A549 (cell line): ENCODE measurements around the gene FHIT. TPM values are rescaled to one million over a fixed set of nuclear protein-coding genes. Genes with fewer than 3 reads are reported as not detected.

ENCODE experiments used
- ATAC-seq, 2 experiments: fragments of 200-7000 bp in 1 of 2; fragments of >200 bp in 1 of 2; cut with Nextera tagmentation in 1 of 2; cut with Tn5 transposase in 1 of 2; 3 replicates each; pipeline versions ENCODE4 v1.8.0 to v1.9.1; 2018 to 2020; ENCODE audit warnings: mild to moderate bottlenecking in 1 of 2, moderate library complexity in 1 of 2
- CTCF ChIA-PET: fragments of 300-600 bp; sonication (Branson Sonifier 250); formaldehyde crosslinking; extraction: SDS; loops from one replicate; lab custom pipeline; 2021; ENCODE audit warnings: antibody characterized with exemption, inconsistent platforms; lab: Yijun Ruan, JAX
- POLR2A ChIA-PET: fragments of 350-600 bp; formaldehyde crosslinking; extraction: SDS; loops from one replicate; lab custom pipeline; 2021; ENCODE audit warnings: antibody characterized with exemption, inconsistent platforms; lab: Yijun Ruan, JAX
- DNase-seq, 2 experiments: peaks; one replicate each; pipeline versions ENCODE4 v3.0.0 to v3.0.0-alpha.2; 2011 to 2016; ENCODE audit warnings: low read depth in 1 of 2, low spot score in 1 of 2
- FAIRE-seq: peaks from 2 replicates; lab custom pipeline; 2011; peaks lifted over from hg19 to GRCh38; lab: Jason Lieb, UNC
- H3K27ac ChIP-seq, 2 experiments: fragments of >200 bp; sonication (Bioruptor Twin); formaldehyde crosslinking; 3 replicates each; pipeline ENCODE4 v1.5.1; 2016 to 2017
- H3K4me1 ChIP-seq: fragments of >200 bp; sonication (Bioruptor Twin); formaldehyde crosslinking; 3 replicates; pipeline ENCODE4 v1.6.1; 2016
- H3K4me2 ChIP-seq: fragments of >200 bp; sonication (Bioruptor Twin); formaldehyde crosslinking; 3 replicates; pipeline ENCODE4 v1.6.1; 2016
- H3K4me3 ChIP-seq: fragments of >200 bp; sonication (Bioruptor Twin); formaldehyde crosslinking; 3 replicates; pipeline ENCODE4 v1.5.1; 2016
- H3K9me3 ChIP-seq: fragments of >200 bp; sonication (Bioruptor Twin); formaldehyde crosslinking; 3 replicates; pipeline ENCODE4 v1.6.1; 2016
- BCL3 ChIP-seq: fragments of >200 bp; sonication (Bioruptor Twin); formaldehyde crosslinking; IDR thresholded peaks from 3 replicates; pipeline ENCODE4 v1.6.1; 2016
- BHLHE40 ChIP-seq: IDR thresholded peaks from 2 replicates; pipeline ENCODE4 v1.6.1; 2012; ENCODE audit warnings: low read depth, low read length, inconsistent platforms
- CBX2 ChIP-seq: fragments of 200-600 bp; sonication (generic); IDR thresholded peaks from 2 replicates; pipeline ENCODE4 v1.6.1; 2016; ENCODE audit warnings: low read depth, mild to moderate bottlenecking, borderline replicate concordance
- CEBPB ChIP-seq, 2 experiments: fragments of >200 bp in 1 of 2; sonication (Bioruptor Twin) in 1 of 2; formaldehyde crosslinking in 1 of 2; IDR thresholded peaks; 2 replicates each; pipeline ENCODE4 v1.6.1; 2012 to 2016
- EHMT2 ChIP-seq: fragments of 200-600 bp; sonication (generic); IDR thresholded peaks from 2 replicates; pipeline ENCODE4 v1.6.1; 2016; ENCODE audit warnings: antibody characterized with exemption, low read depth, mild to moderate bottlenecking, moderate library complexity
- ESRRA ChIP-seq: fragments of 150-350 bp; IDR thresholded peaks from 2 replicates; pipeline ENCODE4 v1.6.1; 2014; ENCODE audit warnings: mild to moderate bottlenecking, low read length, borderline replicate concordance
- HDAC2 ChIP-seq: fragments of 200-600 bp; sonication (generic); IDR thresholded peaks from 2 replicates; pipeline ENCODE4 v1.6.1; 2016
- HEYL ChIP-seq: fragments of 250-450 bp; sonication (Bioruptor Pico); IDR thresholded peaks from 2 replicates; pipeline ENCODE4 v1.8.0; 2021; ENCODE audit warnings: mild to moderate bottlenecking, moderate library complexity
- HOXA7 ChIP-seq: fragments of 250-450 bp; sonication (Bioruptor Pico); IDR thresholded peaks from 2 replicates; pipeline ENCODE4 v1.5.0; 2020; ENCODE audit warnings: mild to moderate bottlenecking, moderate library complexity
- HOXB13 ChIP-seq: fragments of 250-450 bp; sonication (Bioruptor Pico); IDR thresholded peaks from 2 replicates; pipeline ENCODE4 v1.5.0; 2020; ENCODE audit warnings: low read depth, mild to moderate bottlenecking, moderate library complexity
- HOXB5 ChIP-seq: fragments of 250-450 bp; sonication (Bioruptor Pico); IDR thresholded peaks from 2 replicates; pipeline ENCODE4 v1.5.0; 2020; ENCODE audit warnings: mild to moderate bottlenecking, moderate library complexity
- JUN ChIP-seq, 2 experiments: fragments of >200 bp; sonication (Bioruptor Twin); formaldehyde crosslinking; IDR thresholded peaks; 2 replicates in 1 of 2; 3 replicates in 1 of 2; pipeline ENCODE4 v1.6.1; 2016 to 2017
- KDM1A ChIP-seq: fragments of 200-600 bp; sonication (generic); IDR thresholded peaks from 2 replicates; pipeline ENCODE4 v1.6.1; 2016; ENCODE audit warnings: low read depth, mild to moderate bottlenecking
- KDM5A ChIP-seq: fragments of 200-600 bp; sonication (generic); IDR thresholded peaks from 2 replicates; pipeline ENCODE4 v1.6.1; 2016; ENCODE audit warnings: antibody characterized with exemption, mild to moderate bottlenecking
- MAFK ChIP-seq: fragments of 450-650 bp; IDR thresholded peaks from 2 replicates; pipeline ENCODE4 v1.6.1; 2014; ENCODE audit not compliant: partially characterized antibody
- MYC ChIP-seq: IDR thresholded peaks from 2 replicates; pipeline ENCODE4 v1.6.1; 2012; ENCODE audit warnings: mild to moderate bottlenecking, inconsistent platforms, low read length, improper control_type of control experiment, borderline replicate concordance
- NFE2L2 ChIP-seq: fragments of 150-350 bp; conservative IDR thresholded peaks from 2 replicates; pipeline ENCODE4 v1.6.1; 2014; ENCODE audit warnings: low read length
- NPAS2 ChIP-seq: fragments of 250-450 bp; sonication (Bioruptor Pico); IDR thresholded peaks from 2 replicates; pipeline ENCODE4 v1.8.0; 2022; ENCODE audit warnings: mild to moderate bottlenecking, moderate library complexity, borderline replicate concordance
- PHF8 ChIP-seq: fragments of 200-600 bp; sonication (generic); IDR thresholded peaks from 2 replicates; pipeline ENCODE4 v1.6.1; 2016; ENCODE audit warnings: low read depth, mild to moderate bottlenecking, antibody characterized with exemption, moderate library complexity, borderline replicate concordance
- ZNF302 ChIP-seq: fragments of 250-450 bp; sonication (Bioruptor Pico); IDR thresholded peaks from 2 replicates; pipeline ENCODE4 v1.9.0; 2021; ENCODE audit warnings: inconsistent platforms, mild to moderate bottlenecking, moderate library complexity
- ZSCAN20 ChIP-seq: fragments of 250-450 bp; sonication (Bioruptor Pico); IDR thresholded peaks from 2 replicates; pipeline ENCODE4 v1.8.0; 2022; ENCODE audit warnings: mild to moderate bottlenecking, moderate library complexity
- WGBS: methylation state at CpG from one replicate; pipeline ENCODE4 v1.1.6; 2017; ENCODE audit errors: missing lambda C conversion rate; 5-methylcytosine and 5-hydroxymethylcytosine counted together
- polyA plus RNA-seq, 4 experiments: library from polyadenylated mRNA; depleted of rRNA in 3 of 4; stranded (reverse); fragments of >200 nt; fragmentation: RNase III in 1 of 4; extraction: RNeasy Plus Mini Kit Qiagen cat#74134 plus additional on column Dnase treatment in 1 of 4; gene quantifications; 2 replicates in 3 of 4; 3 replicates in 1 of 4; pipeline ENCODE4 v1.2.3, GENCODE V29; 2011 to 2017
- TF ChIP-seq, protein P1 (sequence below): IDR thresholded peaks from 2 replicates; pipeline ENCODE4 v1.6.1; 2012

The FHIT gene
- polyA plus RNA-seq, 2 of the 4 experiments (the other 2 are of a cell fraction), result 0.76 to 0.92 TPM

GRCh38 chr3:59963676-59964075 is 1287.6 kb downstream of the FHIT start:
- WGBS, result 9% methylated on average over 4 of the region's 4 CpGs
- H3K27ac ChIP-seq, result no peak overlapping the region
- no peak overlapping the region for H3K4me3 ChIP-seq
- POLR2A ChIA-PET, result no interaction called here
- TF ChIP-seq HEYL (CRISPR knock-in tag), result no peak
- no peaks in the 10 kb centered on the region for H3K4me1 ChIP-seq
- no peak for FAIRE-seq
- no peak overlapping the region for H3K4me2 ChIP-seq
- H3K9me3 ChIP-seq, result no peaks in the 10 kb centered on the region
- no peak for ATAC-seq
- CTCF ChIA-PET, result no interaction called here
- DNase-seq, result no peak

DNA sequence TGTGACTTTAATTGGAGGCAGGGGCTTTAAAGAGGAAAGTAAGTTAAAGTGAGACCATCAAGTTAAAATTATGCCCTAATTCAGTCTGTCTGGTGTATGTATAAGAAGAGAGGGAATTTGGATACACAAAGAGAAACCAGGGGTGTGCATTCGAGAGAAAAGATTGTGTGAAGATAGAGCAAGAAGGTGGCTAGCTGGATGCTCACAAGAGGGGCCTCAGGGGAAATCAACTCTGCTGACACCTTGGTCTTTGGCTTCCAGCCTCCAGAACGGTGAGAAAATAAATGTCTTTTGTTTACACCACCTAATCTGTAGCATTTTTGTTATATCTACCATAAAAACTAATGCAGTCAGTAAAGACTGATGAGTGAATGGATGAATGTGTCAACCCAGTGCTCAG is 1294.1 kb downstream of the FHIT start:
- CTCF ChIA-PET, result no interaction called here
- 0% methylated on average over 2 of the region's 2 CpGs for WGBS
- POLR2A ChIA-PET, result no interaction called here
- DNase-seq (no peak), ATAC-seq (no peak), FAIRE-seq (no peak)
- Histone ChIP-seq H3K4me3 (no peak overlapping the region), H3K4me2 (no peak overlapping the region), H3K4me1 (no peaks in the 10 kb centered on the region), H3K9me3 (no peaks in the 10 kb centered on the region), H3K27ac (no peak overlapping the region)
- TF ChIP-seq BHLHE40 (no peak), PHF8 (no peak)

- ChIA-PET POLR2A (no interaction called here), CTCF (no interaction called here)
- FAIRE-seq, result no peak
- TF ChIP-seq NFE2L2 (no peak), HOXA7 (CRISPR knock-in tag) (no peak), CBX2 (no peak), MAFK (no peak), BCL3 (no peak), HOXB13 (CRISPR knock-in tag) (no peak), HOXB5 (CRISPR knock-in tag) (no peak), KDM5A (no peak), ZNF302 (CRISPR knock-in tag) (no peak), HDAC2 (no peak), EHMT2 (no peak), CEBPB (IDR thresholded peaks at IDR 0.05) (no peak), ESRRA (no peak)
- whole genome bisulfite sequencing, result 47% methylated on average over 7 of the region's 7 CpGs
- H3K4me1 ChIP-seq, result no peaks in the 10 kb centered on the region
- H3K9me3 ChIP-seq, result no peaks in the 10 kb centered on the region
- ATAC-seq, result no peak
- no peak overlapping the region for H3K4me2 ChIP-seq
- DNase-seq, result no peak
- no peak overlapping the region for H3K27ac ChIP-seq
- H3K4me3 ChIP-seq, result no peak overlapping the region
These were observed 1298.1 kb downstream of the FHIT start for GRCh38 chr3:59953104-59953503.

DNA sequence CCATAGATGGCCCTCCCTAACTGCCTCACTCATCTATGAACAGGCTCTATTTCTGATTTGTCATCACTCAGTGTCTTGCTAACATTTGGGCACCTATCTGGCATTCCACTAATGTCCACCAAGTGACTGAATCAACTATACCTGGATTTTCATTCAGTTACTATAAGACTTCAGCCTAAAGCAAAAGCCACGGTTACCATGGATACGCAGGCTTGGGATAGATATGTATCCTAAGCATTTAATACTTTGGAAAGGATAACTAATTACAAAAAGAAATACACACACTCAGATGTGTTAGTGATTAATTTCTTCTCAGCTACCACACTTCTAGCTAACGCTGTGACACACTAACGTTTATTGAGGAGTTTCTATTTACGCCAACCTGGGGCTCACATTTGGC is 1301.9 kb downstream of the FHIT start:
- CTCF ChIA-PET, result interaction anchor here (0.6 kb wide), 1 partner anchor 209 kb away, joined by 3 read pairs; no protein-coding TSS in a partner anchor
- ATAC-seq (no peak), DNase-seq (no peak), FAIRE-seq (no peak)
- Histone ChIP-seq H3K9me3 (no peaks in the 10 kb centered on the region), H3K27ac (no peak overlapping the region), H3K4me1 (no peaks in the 10 kb centered on the region), H3K4me3 (no peak overlapping the region), H3K4me2 (no peak overlapping the region)
- WGBS, result 29% methylated on average over 5 of the region's 5 CpGs
- POLR2A ChIA-PET, result no interaction called here
- TF ChIP-seq JUN (IDR thresholded peaks at IDR 0.05) (no peak), MYC (no peak), ZSCAN20 (CRISPR knock-in tag) (no peak), NPAS2 (no peak), NFE2L2 (no peak), KDM1A (no peak)
- TF ChIP-seq, protein P1, sequence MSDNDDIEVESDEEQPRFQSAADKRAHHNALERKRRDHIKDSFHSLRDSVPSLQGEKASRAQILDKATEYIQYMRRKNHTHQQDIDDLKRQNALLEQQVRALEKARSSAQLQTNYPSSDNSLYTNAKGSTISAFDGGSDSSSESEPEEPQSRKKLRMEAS, result no peak
